Measurements from ENCODE around the gene JSRP1.

The JSRP1 gene

DNA sequence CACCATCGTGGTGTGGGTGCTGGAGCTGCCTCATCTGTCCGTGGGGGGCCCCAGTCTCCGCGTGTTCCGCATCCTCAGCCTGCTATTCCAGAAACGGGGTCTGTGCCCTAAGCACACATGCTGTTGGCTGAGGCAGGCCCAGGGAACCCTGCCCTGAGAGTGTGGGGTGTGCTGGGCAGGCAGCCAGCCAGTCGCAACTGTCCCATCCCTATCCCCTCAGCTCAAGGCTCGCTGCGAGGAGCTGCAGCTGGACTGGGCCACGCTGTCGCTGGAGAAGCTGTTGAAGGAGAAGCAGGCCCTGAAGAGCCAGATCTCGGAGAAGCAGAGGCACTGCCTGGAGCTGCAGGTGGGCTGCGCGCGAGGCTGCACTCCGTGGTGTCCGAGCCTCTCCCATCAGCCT, 42.0 kb downstream of the JSRP1 start:
- FAIRE-seq, result no peak

DNA sequence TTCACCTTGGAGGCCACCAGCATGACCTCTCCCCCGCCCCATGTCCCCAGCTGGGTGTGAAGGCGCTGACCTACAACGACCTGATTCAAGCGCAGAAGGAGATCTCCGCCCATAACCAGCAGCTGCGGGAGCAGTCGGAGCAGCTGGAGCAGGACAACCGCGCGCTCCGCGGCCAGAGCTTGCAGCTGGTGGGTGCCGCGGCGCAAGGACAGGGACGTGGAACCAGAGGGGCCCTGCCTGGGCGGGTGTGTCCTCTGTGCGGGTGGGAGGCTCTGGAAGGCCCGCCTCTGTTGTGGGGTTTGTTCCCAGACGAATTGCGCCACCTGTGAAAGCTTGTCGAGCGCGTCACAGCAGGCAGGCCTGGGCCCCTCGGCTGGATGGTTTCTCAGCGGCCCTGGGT, 42.4 kb downstream of the JSRP1 start:
- FAIRE-seq, result no peak

DNA sequence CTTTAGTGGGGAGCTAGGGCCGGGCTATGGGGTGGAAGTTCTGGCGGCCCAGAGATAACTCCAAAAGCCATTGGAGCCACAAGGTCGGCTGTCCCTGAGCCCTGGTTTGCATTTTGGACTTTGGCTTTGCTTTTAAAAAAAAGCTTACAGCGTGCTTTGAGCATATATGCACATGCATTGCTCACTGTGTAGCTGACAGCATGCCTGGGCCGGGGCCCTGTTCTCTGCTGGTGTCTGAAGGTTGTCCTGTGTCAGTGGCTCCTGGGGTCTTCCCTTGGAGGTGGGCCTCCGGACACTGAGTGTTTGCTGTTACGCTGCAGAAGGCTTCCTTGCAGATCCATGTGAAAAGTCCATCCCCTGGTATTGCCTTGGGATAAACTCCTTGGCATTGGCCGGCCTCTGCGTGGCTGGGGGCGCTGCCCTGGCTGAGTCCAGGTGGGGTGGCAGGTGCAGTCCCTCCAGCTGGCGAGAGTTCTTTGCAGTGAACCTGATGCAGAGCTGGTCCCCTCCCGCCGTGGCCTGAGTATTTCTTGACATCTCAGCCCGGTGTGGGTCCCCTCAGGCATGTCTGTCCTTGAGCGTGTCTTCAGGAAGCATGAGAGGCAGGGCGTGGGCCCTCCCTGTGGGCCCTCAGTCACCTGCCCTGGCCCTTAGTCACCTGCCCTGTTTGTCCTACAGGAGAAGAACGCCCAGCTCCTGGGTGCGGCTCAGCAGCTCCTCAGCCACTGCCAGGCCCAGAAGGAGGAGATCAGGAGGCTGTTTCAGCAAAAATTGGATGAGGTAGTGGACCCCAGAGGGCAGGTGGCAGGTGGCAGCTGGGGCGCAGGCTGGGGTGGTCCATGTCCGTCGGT, 43.1 kb downstream of the JSRP1 start:
- FAIRE-seq, result no peak

DNA sequence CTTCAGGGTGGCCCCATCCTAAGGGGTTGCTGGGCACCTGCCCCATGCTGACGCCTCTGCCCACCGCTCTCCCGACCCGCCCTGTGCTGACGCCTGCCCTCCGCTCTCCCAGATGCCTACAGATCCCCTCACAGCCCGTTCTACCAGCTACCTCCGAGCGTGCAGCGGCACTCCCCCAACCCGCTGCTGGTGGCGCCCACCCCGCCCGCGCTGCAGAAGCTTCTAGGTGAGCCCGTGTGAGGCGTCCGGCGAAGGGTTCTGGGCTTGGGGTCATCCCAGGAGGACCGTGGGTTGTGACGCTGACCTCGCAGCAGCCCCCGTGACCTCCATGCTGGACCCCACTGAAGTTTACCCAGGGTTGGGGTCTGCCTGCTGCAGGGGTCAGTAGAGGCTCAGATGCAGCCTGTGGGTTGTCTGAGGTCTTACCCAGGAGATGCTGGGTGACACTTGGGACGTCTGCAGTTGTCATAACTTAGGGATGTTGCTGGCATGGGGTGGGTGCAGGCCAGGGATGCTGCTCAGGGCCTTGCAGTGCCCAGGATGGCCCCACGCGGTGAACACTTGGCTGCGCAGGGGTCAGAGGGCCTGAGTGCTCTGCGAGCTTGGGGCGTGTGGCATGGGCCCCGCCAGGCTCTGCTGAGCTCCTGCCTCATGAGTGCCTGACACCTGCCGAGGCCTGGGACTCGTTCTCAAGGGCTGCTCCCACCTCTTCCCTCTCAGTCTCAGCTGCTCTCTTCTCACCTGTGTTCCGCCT, 45.1 kb downstream of the JSRP1 start:
- FAIRE-seq, result no peak

DNA sequence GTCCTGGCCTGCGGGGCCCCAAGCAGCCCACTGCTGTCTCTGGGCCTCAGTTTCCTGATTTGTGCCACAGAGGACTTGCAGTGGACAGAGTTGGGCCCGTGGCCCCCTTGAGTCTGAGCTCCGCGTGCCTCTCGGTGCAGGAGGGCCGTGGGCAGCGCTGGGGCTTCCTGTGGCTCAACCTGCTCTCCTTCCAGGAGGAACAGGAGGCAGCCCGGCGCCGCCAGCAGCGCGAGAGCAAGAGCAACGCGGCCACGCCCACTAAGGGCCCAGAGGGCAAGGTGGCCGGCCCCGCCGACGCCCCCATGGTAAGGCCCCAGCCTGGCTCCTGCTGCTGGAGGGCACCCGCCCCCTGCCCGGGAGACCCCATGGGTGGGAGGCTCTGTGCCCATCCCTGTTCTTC, 46.0 kb downstream of the JSRP1 start:
- no peak for FAIRE-seq

DNA sequence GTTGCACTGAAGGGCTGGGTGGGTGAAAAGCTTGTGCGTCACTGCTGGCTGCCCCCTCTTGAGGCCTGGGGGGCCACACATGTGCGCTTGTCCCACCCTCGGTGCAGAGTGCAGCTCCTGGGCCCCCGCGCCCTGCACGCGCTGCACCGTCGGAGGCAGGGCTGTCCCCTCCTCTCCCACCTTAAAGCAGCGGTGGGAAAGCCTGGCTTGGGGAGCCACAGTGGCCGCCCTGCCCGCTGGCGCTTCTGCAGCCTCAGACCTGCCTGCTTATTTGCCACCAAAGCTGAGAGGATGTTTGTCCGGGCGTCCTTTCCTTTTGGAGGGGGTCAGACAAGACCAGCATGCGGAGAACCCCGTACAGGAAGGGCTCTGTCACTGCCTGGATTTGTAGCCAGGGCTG, 46.8 kb downstream of the JSRP1 start:
- no peak for FAIRE-seq

DNA sequence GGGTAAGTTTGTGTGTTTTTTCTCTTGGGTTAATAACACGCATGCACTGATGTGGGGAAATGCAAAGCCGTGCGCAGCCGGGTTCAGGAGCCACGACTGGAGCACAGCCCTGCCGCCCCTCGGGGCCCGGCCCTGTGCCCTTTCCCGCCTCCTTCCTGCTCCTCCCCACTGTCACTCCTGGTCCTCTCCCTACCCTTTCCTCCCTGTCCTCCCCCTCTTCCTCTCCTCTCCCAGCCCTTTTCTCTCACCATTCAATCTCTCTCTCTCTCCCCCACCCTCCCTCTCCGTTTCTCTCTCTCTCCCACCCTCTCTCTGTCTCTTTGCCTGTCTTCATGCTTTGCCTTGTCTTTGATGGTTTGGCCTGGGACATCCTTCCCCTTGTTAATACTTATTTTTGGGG, 47.2 kb downstream of the JSRP1 start:
- no peak for FAIRE-seq

DNA sequence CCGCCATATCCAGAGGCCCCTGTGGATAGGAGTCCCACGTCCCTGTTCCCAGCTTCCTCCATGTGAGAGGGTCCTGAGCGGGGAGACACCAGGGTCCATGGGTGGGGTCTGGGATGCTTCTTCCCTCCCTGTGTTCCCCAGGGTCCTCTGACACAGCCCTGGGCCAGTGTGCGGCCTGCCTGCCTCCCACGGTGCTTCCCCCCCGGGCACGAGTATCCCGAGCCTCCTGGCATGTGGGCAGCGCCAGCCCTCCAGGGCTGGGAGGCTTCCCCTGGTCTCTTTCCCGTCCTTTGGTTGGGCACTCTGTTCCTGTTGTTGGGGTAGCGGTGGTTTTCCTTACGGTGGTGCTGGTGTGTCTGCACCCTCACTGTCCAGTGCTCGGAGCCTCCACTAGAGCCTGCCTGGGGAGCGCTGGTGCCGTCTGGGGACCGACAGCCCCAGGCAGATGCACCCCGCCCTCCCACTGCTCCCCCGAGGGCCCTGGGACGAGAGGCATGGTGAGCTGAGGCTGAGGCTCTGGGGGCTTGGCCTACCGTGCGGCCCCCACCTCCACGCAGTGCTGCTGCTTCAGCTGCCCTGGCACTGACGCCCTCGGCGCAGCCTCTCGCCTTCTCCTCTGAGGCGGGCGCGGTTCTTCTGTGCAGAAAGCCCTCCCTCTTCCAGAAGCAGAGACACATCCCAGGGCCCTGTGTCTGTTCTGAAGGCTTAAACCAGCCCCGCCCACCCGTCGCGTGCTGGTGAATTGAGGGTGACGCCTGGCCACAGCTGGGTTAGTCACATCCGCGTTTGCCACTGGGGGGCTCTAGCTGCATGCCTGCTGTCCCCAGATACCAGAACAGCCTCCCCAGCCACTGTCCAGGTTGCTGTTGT, 48.0 kb downstream of the JSRP1 start:
- no peak for FAIRE-seq

DNA sequence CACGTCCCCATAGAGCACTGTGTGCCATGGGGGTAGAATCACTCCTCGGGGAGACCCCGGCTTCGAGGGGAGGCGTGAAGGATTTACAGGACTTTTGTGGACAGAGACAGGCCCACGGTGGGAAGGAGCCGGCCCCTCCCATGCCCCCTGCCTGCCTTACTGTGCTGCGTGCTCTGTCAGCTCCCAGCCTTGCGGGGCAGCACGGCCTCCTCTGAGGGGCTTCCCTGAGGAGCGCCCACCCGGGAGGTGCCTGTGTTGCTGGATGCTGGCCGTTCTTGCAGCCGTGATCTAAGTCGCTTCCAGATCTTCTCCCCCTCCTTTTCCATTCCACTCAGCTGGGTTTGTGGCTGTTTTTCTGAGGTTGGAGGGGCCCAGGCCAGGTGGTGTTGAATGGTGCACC, 49.2 kb downstream of the JSRP1 start:
- FAIRE-seq, result no peak

DNA sequence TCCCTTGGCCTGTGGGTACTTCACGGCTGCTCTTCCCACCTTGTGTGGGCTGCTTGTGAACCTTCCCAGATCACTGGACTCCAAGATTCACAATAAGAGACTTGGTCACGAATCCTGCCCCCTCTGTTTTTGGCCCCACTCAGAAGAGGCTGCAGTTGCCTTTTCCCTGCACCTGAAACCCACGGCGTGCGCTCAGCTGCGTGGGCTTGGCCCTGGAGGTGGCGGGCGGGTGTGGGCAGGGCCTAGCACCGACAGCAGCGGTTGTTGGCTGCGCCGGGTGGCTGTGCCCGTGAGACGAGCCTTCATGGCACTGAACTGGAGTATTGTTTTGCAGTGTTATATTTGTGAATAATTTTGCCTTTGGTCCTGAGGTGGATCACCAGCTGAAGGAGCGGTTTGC, 53.9 kb downstream of the JSRP1 start:
- FAIRE-seq, result no peak
